Endothelial cell of umbilical vein (primary cell): ENCODE results near the gene TMCC2. TPM values are rescaled to one million over a fixed set of nuclear protein-coding genes. Genes with fewer than 3 reads are reported as not detected.

Source experiments
- BruUV-seq: library from RNA; stranded (reverse); fragments of 400-500 nt; replicated peaks from 2 replicates; lab custom pipeline; 2021; lab: Mats Ljungman, UMichigan
- CTCF ChIA-PET: fragments of 300-600, 350-600 bp; sonication (Branson Sonifier 250); formaldehyde crosslinking; loops from one replicate; lab custom pipeline; 2021; ENCODE audit warnings: antibody characterized with exemption, inconsistent platforms; lab: Charles Lee
- POLR2A ChIA-PET: fragments of 300-600, 350-600 bp; sonication (Branson Sonifier 250); formaldehyde crosslinking; loops from one replicate; lab custom pipeline; 2021; ENCODE audit warnings: antibody characterized with exemption, inconsistent platforms; lab: Charles Lee
- DNase-seq: peaks from one replicate; pipeline ENCODE4 v3.0.0-alpha.2; 2011; ENCODE audit warnings: low read depth, low spot score
- FAIRE-seq: peaks from 2 replicates; lab custom pipeline; 2011; peaks lifted over from hg19 to GRCh38; lab: Jason Lieb, UNC
- H2AFZ ChIP-seq: 2 replicates; pipeline ENCODE4 v1.6.0; 2012; ENCODE audit warnings: low read depth, low read length, control low read depth, inconsistent platforms
- H3K27ac ChIP-seq: 2 replicates; pipeline ENCODE4 v1.5.1; 2011; ENCODE audit warnings: low read depth, mild to moderate bottlenecking, control low read depth, low read length, moderate library complexity; ENCODE audit not compliant: insufficient read depth
- H3K27me3 ChIP-seq, 2 experiments: 2 replicates each; pipeline versions ENCODE4 v1.6.0 to v1.6.1; 2011; ENCODE audit warnings: low read length in 2 of 2, mixed read lengths in 1 of 2; ENCODE audit not compliant: control insufficient read depth in 2 of 2, insufficient read depth in 2 of 2
- H3K36me3 ChIP-seq, 2 experiments: 2 replicates in 1 of 2; 3 replicates in 1 of 2; pipeline ENCODE4 v1.5.1; 2011; ENCODE audit warnings: low read length in 2 of 2, mild to moderate bottlenecking in 1 of 2, moderate library complexity in 1 of 2; ENCODE audit not compliant: control insufficient read depth in 2 of 2, insufficient read depth in 2 of 2; ENCODE audit errors: extremely low read depth in 1 of 2
- H3K4me1 ChIP-seq: 3 replicates; pipeline ENCODE4 v1.5.1; 2011; ENCODE audit warnings: mild to moderate bottlenecking, low read length; ENCODE audit not compliant: control insufficient read depth, insufficient read depth; ENCODE audit errors: extremely low read depth
- H3K4me2 ChIP-seq: 2 replicates; pipeline ENCODE4 v1.6.1; 2011; ENCODE audit warnings: low read length, control low read depth, mixed read lengths; ENCODE audit not compliant: insufficient read depth
- H3K4me3 ChIP-seq, 3 experiments: fragments of 200-600 bp in 1 of 3; sonication (generic), shearing (Covaris generic) in 1 of 3; replicated peaks in 1 of 3; 2 replicates each; pipeline ENCODE4 v1.5.1; 2011 to 2016; ENCODE audit warnings: control low read depth in 3 of 3, low read length in 3 of 3, mild to moderate bottlenecking in 2 of 3, inconsistent platforms in 1 of 3, low read depth in 1 of 3, moderate library complexity in 1 of 3; ENCODE audit not compliant: insufficient read depth in 1 of 3
- H3K79me2 ChIP-seq: 2 replicates; pipeline ENCODE4 v1.6.0; 2012; ENCODE audit warnings: low read length, inconsistent platforms; ENCODE audit not compliant: control insufficient read depth, insufficient read depth
- H3K9ac ChIP-seq: replicated peaks from 2 replicates; pipeline ENCODE3; 2011; ENCODE audit warnings: low read length, control low read depth; ENCODE audit not compliant: insufficient read depth; ENCODE audit errors: extremely low read depth
- H3K9me1 ChIP-seq: replicated peaks from 3 replicates; pipeline ENCODE4 v1.6.0; 2011; ENCODE audit warnings: mild to moderate bottlenecking, low read length; ENCODE audit not compliant: control insufficient read depth, insufficient read depth; ENCODE audit errors: extremely low read depth
- H3K9me3 ChIP-seq: replicated peaks from 2 replicates; pipeline ENCODE4 v1.5.1; 2012; ENCODE audit warnings: low read length, inconsistent platforms; ENCODE audit not compliant: control insufficient read depth, insufficient read depth
- H4K20me1 ChIP-seq: replicated peaks from 2 replicates; pipeline ENCODE3; 2011; ENCODE audit warnings: mild to moderate bottlenecking, low read length; ENCODE audit not compliant: control insufficient read depth, insufficient read depth; ENCODE audit errors: extremely low read depth
- CTCF ChIP-seq, 2 donors: IDR thresholded peaks; 1 replicate in 1 of 2; 2 replicates in 1 of 2; pipeline ENCODE4 v1.5.1; 2011; ENCODE audit warnings: low read length in 2 of 2, mild to moderate bottlenecking in 2 of 2, moderate library complexity in 2 of 2, control low read depth in 1 of 2, inconsistent platforms in 1 of 2, low read depth in 1 of 2; ENCODE audit not compliant: insufficient read depth in 1 of 2; ENCODE audit errors: extremely low read depth in 1 of 2
- EZH2 ChIP-seq: IDR thresholded peaks from 2 replicates; pipeline ENCODE4 v1.6.1; 2012; ENCODE audit warnings: borderline replicate concordance, low read depth, mild to moderate bottlenecking, moderate library complexity, low read length, inconsistent platforms; ENCODE audit not compliant: severe bottlenecking
- MAX ChIP-seq: IDR thresholded peaks from 2 replicates; pipeline ENCODE4 v1.6.1; 2011; ENCODE audit not compliant: insufficient read depth, insufficient read length
- POLR2A ChIP-seq: IDR thresholded peaks from 2 replicates; pipeline ENCODE4 v1.6.1; 2012; ENCODE audit warnings: low read depth, mild to moderate bottlenecking, control low read depth, low read length
- POLR2AphosphoS5 ChIP-seq: IDR thresholded peaks from 2 replicates; pipeline ENCODE4 v1.6.1; 2012; ENCODE audit warnings: low read depth, mild to moderate bottlenecking, control low read depth, low read length, moderate library complexity; ENCODE audit not compliant: insufficient read depth
- dilution Hi-C: fragments of 300-500 bp; cut with MboI; formaldehyde crosslinking; loops from one replicate; pipeline ENCODE4 v1.15.0; 2019; ENCODE audit warnings: low sequenced_read_pairs; ENCODE audit not compliant: extremely low pct_ligation_motif_present
- intact Hi-C: fragments of 100-400 bp; cut with micrococcal nuclease; formaldehyde crosslinking; loops from one replicate; pipeline ENCODE4 v1.10.0; 2022
- polyA plus RNA-seq, 4 experiments: library from polyadenylated mRNA; depleted of rRNA in 3 of 4; stranded (reverse) in 3 of 4; unstranded in 1 of 4; fragments of >200 nt; gene quantifications; 2 replicates each; pipeline versions ENCODE4 v1.2.1 to v1.2.3, GENCODE V29; 2011 to 2012; ENCODE audit warnings: missing spikeins in 1 of 4
- total RNA-seq: library from RNA; stranded (reverse); gene quantifications from 2 replicates; pipeline ENCODE4 v1.2.3, GENCODE V29; 2021

TMCC2 gene
- total and polyA plus RNA-seq, 2 donors (not counting 3 experiments of a cell fraction or from before 2014, with no cell fraction given), result 2.0 to 2.1 TPM

- CTCF ChIA-PET, result interaction anchor here (1.7 kb wide), 1 partner anchor 24 kb away, joined by 5 read pairs; no protein-coding TSS in a partner anchor
- intact Hi-C loops (no loop called here), dilution Hi-C loops (no loop called here)
- no peak overlapping the region for H3K4me3 ChIP-seq
- no peak for FAIRE-seq
- no peaks in the 10 kb centered on the region for H3K79me2 ChIP-seq
- H3K9ac ChIP-seq, result no peak overlapping the region
- no peak for DNase-seq
- H3K9me1 ChIP-seq, result no peaks in the 10 kb centered on the region
- POLR2A ChIA-PET, result no interaction called here
- peaks cover 0 to 2% of the 10 kb centered on the region in 2 experiments for H3K27me3 ChIP-seq
- H3K9me3 ChIP-seq, result no peaks in the 10 kb centered on the region
- no TSS peak for BruUV-seq
- H3K36me3 ChIP-seq, result no peaks in the 10 kb centered on the region
- TF ChIP-seq EZH2, result no peak
- TF ChIP-seq POLR2A, result no peak
- no peak for TF ChIP-seq POLR2AphosphoS5
- no peak for TF ChIP-seq CTCF (IDR thresholded peaks at IDR 0.05; ENCODE audit: extremely low read depth in 1 of 2, insufficient read depth in 1 of 2, low read depth in 1 of 2, low read length in 2 of 2)
- TF ChIP-seq MAX, result no peak
- H3K4me2 ChIP-seq, result no peak overlapping the region
- H4K20me1 ChIP-seq, result no peaks in the 10 kb centered on the region
- no peak overlapping the region for H2AFZ ChIP-seq
- H3K4me1 ChIP-seq, result peaks cover 13% of the 10 kb centered on the region
- no peak overlapping the region for H3K27ac ChIP-seq
Measured at GRCh38 chr1:205232127-205232820, 4.5 kb downstream of the TMCC2 start.
